Liver (tissue), 9 donors: ENCODE data around the gene IFNL2. TPM values are rescaled to one million over a fixed set of nuclear protein-coding genes. Genes with fewer than 3 reads are reported as not detected.

Source experiments
- DNase-seq: peaks from one replicate; pipeline ENCODE4 v3.0.0-alpha.2; 2017; ENCODE audit warnings: low spot score
- H3K27ac ChIP-seq, 2 donors: one replicate each; pipeline ENCODE4 v1.7.0; 2013; ENCODE audit warnings: inconsistent platforms in 2 of 2, low read length in 2 of 2, control low read depth in 1 of 2, low read depth in 1 of 2, mild to moderate bottlenecking in 1 of 2
- H3K27me3 ChIP-seq, 4 donors: one replicate each; pipeline versions ENCODE4 v1.6.1 to v1.7.0; 2013; ENCODE audit warnings: low read length in 3 of 4, inconsistent platforms in 1 of 4, mild to moderate bottlenecking in 1 of 4, moderate library complexity in 1 of 4; ENCODE audit not compliant: control insufficient read depth in 4 of 4, insufficient read depth in 4 of 4
- H3K36me3 ChIP-seq, 4 donors: one replicate each; pipeline versions ENCODE4 v1.6.1 to v1.7.0; 2013; ENCODE audit warnings: low read length in 3 of 4, mild to moderate bottlenecking in 3 of 4, low read depth in 1 of 4, moderate library complexity in 1 of 4; ENCODE audit not compliant: control insufficient read depth in 4 of 4, insufficient read depth in 3 of 4
- H3K4me1 ChIP-seq, 4 donors: one replicate each; pipeline versions ENCODE4 v1.6.1 to v1.7.0; 2013; ENCODE audit warnings: low read length in 3 of 4, mild to moderate bottlenecking in 3 of 4, moderate library complexity in 1 of 4; ENCODE audit not compliant: control insufficient read depth in 4 of 4, insufficient read depth in 4 of 4
- H3K4me3 ChIP-seq, 3 donors: one replicate each; pipeline versions ENCODE4 v1.6.1 to v1.7.0; 2013; ENCODE audit warnings: low read length in 3 of 3, control low read depth in 1 of 3, low read depth in 1 of 3, mild to moderate bottlenecking in 1 of 3
- H3K9ac ChIP-seq, 2 donors: one replicate each; pipeline ENCODE4 v1.7.0; 2013; ENCODE audit warnings: low read length in 2 of 2, mild to moderate bottlenecking in 2 of 2, moderate library complexity in 2 of 2, control low read depth in 1 of 2, low read depth in 1 of 2
- H3K9me3 ChIP-seq, 4 donors: one replicate each; pipeline versions ENCODE4 v1.6.1 to v1.7.0; 2013; ENCODE audit warnings: low read length in 3 of 4; ENCODE audit not compliant: control insufficient read depth in 4 of 4
- ATF3 ChIP-seq: IDR thresholded peaks from 2 replicates; pipeline ENCODE4 v1.6.1; 2016; ENCODE audit warnings: antibody characterized with exemption
- CTCF ChIP-seq: fragments of 150-350 bp; IDR thresholded peaks from 2 replicates; pipeline ENCODE4 v1.5.1; 2017; ENCODE audit warnings: improper control_type of control experiment, low read depth, low read length; ENCODE audit not compliant: missing input control
- EGR1 ChIP-seq, 2 donors: IDR thresholded peaks; 2 replicates each; pipeline ENCODE4 v1.6.1; 2016 to 2018; ENCODE audit warnings: antibody characterized with exemption in 2 of 2, low read depth in 2 of 2
- FOXA1 ChIP-seq: IDR thresholded peaks from 2 replicates; pipeline ENCODE4 v1.6.1; 2016; ENCODE audit warnings: antibody characterized with exemption
- FOXA2 ChIP-seq: IDR thresholded peaks from 2 replicates; pipeline ENCODE4 v1.6.1; 2016; ENCODE audit warnings: antibody characterized with exemption
- GABPA ChIP-seq, 2 donors: IDR thresholded peaks in 1 of 2; conservative IDR thresholded peaks in 1 of 2; 2 replicates each; pipeline ENCODE4 v1.6.1; 2016; ENCODE audit warnings: antibody characterized with exemption in 2 of 2, mild to moderate bottlenecking in 1 of 2, moderate library complexity in 1 of 2
- HNF4A ChIP-seq, 2 donors: conservative IDR thresholded peaks; 2 replicates each; pipeline ENCODE4 v1.6.1; 2016; ENCODE audit warnings: antibody characterized with exemption in 2 of 2, mild to moderate bottlenecking in 2 of 2
- HNF4G ChIP-seq: IDR thresholded peaks from 2 replicates; pipeline ENCODE4 v1.6.1; 2016; ENCODE audit warnings: antibody characterized with exemption
- JUND ChIP-seq, 2 donors: IDR thresholded peaks; 2 replicates each; pipeline ENCODE4 v1.6.1; 2016; ENCODE audit warnings: antibody characterized with exemption in 2 of 2
- MAX ChIP-seq: IDR thresholded peaks from 2 replicates; pipeline ENCODE4 v1.6.1; 2016; ENCODE audit warnings: antibody characterized with exemption
- NR2F2 ChIP-seq: IDR thresholded peaks from 2 replicates; pipeline ENCODE4 v1.6.1; 2016; ENCODE audit warnings: antibody characterized with exemption
- RAD21 ChIP-seq, 2 donors: IDR thresholded peaks; 2 replicates each; pipeline ENCODE4 v1.6.1; 2016; ENCODE audit warnings: antibody characterized with exemption in 2 of 2, mild to moderate bottlenecking in 2 of 2
- REST ChIP-seq: IDR thresholded peaks from 2 replicates; pipeline ENCODE4 v1.6.1; 2016; ENCODE audit warnings: antibody characterized with exemption, mild to moderate bottlenecking
- RXRA ChIP-seq, 2 donors: IDR thresholded peaks; 2 replicates each; pipeline ENCODE4 v1.6.1; 2017 to 2018; ENCODE audit warnings: antibody characterized with exemption in 2 of 2, mild to moderate bottlenecking in 1 of 2
- SP1 ChIP-seq: IDR thresholded peaks from 2 replicates; pipeline ENCODE4 v1.6.1; 2018; ENCODE audit warnings: antibody characterized with exemption, mild to moderate bottlenecking
- TAF1 ChIP-seq: conservative IDR thresholded peaks from 2 replicates; pipeline ENCODE4 v1.6.1; 2016; ENCODE audit warnings: antibody characterized with exemption, mild to moderate bottlenecking
- YY1 ChIP-seq: IDR thresholded peaks from 2 replicates; pipeline ENCODE4 v1.6.1; 2016; ENCODE audit warnings: antibody characterized with exemption, mild to moderate bottlenecking
- ZBTB33 ChIP-seq: IDR thresholded peaks from 2 replicates; pipeline ENCODE4 v1.6.1; 2016; ENCODE audit warnings: antibody characterized with exemption
- WGBS: extraction: QIAGEN DNeasy Blood & Tissue Kit; methylation state at CpG from one replicate; pipeline ENCODE4 v1.1.7; 2013; 5-methylcytosine and 5-hydroxymethylcytosine counted together
- polyA plus RNA-seq, 2 donors: library from polyadenylated mRNA; stranded (reverse) in 1 of 2; unstranded in 1 of 2; fragments of 200-250 nt in 1 of 2; fragments of >200 nt in 1 of 2; fragmentation: Nextera tagmentation in 1 of 2; extraction: Ambion mirVana in 1 of 2; gene quantifications; one replicate each; pipeline versions ENCODE4 v1.2.1 to v1.2.3, GENCODE V29; 2013 to 2015
- total RNA-seq, 2 donors: library from RNA; depleted of rRNA; stranded (reverse); fragments of >200 nt; gene quantifications; one replicate each; pipeline ENCODE4 v1.2.3, GENCODE V29; 2014
- donor health status: healthy.
- donor health status: healthy.
- donor health status: healthy.
- donor health status: healthy.
- donor health status: healthy.

Gene IFNL2
- total and polyA plus RNA-seq, 4 donors: not detected

- Histone ChIP-seq H3K9ac (no peak overlapping the region), H3K27me3 (no peaks in the 10 kb centered on the region), H3K4me1 (peaks cover 5 to 19% (median 15%) of the 10 kb centered on the region in 4 donors), H3K36me3 (no peaks in the 10 kb centered on the region), H3K4me3 (no peak overlapping the region), H3K27ac (no peak overlapping the region), H3K9me3 (no peaks in the 10 kb centered on the region)
- DNase-seq: no peak
- 94% methylated on average over 4 of the region's 4 CpGs for WGBS
- TF ChIP-seq JUND (IDR thresholded peaks at IDR 0.05) (no peak), FOXA2 (no peak), GABPA (IDR thresholded peaks at IDR 0.05 in 1 of 2, conservative IDR thresholded peaks at IDR 0.05 in 1 of 2) (no peak), SP1 (no peak), ATF3 (no peak), REST (no peak), EGR1 (IDR thresholded peaks at IDR 0.05; ENCODE audit: low read depth in 2 of 2) (no peak), RAD21 (IDR thresholded peaks at IDR 0.05) (no peak), MAX (no peak), HNF4A (conservative IDR thresholded peaks at IDR 0.05) (no peak), YY1 (no peak), ZBTB33 (no peak), HNF4G (no peak), NR2F2 (no peak), CTCF (no peak), RXRA (IDR thresholded peaks at IDR 0.05) (no peak), TAF1 (no peak), FOXA1 (no peak)
Measured at GRCh38 chr19:39262496-39262895, 5.7 kb upstream of the IFNL2 start.
